ENCODE measurements around the gene NUP214.

NUP214 gene

DNA sequence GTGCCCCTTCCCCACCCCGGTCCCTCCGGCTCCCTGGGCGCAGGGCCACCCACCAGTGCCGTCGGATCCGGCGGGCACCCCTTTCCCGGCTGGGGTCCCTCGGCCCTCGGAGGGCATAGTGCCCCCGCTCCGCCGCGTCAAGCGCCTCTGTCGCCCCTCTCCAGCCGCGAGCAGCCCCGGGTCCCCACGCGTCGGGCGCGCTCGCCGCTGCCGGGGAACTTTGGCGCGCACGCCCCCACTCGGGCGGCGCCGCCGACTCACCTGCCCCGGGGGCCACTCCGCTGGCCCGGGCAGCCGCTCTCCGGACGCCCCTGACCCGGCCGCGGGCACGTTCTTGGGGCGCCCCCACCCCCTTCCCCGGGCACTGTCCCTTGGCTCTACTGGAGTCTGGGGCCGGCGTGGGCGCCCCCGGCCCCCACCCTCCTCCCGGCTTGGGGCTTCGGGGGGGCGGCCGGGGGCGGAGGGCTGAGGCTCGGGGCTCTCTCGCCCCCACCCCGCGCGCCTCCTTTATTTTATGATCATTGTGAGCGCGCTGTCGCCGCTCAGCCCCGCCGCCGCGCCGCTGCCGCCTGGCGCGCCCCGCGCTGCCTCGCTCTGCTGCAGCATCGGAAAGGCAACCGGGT lies 152.0 kb downstream of the NUP214 start:
- no peak for DNase-seq (ENCODE audit: low read depth)

DNA sequence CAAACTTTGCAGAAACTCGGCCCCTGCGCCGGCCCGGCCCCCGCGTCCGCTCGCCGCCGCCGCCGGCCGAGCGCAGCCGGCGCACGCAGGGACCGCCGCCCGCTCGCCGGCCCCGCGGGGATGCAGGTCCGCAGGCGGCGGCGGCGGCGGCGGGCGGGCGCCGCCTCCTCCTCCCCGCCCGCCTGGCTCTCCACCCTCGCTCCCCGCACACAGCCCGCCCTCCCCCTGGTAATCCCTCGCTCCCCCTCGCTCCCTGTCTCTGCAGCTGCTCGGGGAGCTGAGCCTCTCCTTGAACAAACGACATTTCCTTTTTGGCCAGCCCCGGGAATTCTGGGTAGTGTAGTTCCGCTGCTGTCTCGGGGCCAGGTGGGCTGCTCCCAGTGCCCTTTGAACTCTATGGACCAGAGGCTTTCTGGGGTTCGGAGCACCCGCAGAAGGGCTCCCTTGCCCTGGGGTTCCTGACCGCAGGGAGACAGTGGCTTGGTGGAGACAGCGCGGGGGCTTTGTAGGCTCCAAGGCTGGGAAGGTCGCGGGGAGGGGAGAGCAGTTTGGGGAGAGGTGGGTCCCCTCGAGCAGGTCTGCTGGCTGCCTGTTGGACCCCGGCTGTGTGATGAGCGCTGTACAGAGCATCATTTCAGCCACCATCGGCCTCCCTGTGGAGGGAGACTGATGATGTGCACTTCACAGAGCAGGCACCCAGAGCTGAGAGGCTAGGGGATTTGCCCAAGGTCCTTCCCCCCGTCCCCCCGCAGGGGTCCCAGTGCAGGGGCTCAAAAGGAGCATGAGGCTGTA lies 152.7 kb downstream of the NUP214 start:
- peak; percentile 30 for DNase-seq (ENCODE audit: low read depth)

DNA sequence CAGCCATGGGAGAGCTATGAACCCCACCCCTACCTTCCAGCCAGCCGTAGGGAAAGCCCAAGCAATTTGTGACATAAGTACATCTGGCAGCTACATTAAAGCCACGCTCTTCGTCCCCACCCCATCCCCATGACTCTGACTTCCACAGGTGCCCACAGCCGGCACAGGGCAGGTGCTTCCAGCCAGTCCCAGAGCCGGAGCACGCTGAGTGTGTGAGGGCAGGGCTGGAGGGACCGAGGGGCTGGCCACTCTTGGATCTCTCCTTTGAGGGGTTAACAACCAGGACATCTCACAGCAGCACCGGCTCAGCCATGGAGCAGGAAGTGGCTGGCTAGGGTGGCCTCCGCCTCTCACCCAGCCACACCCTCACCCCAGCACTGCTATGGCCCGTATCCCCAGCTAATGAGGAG lies 153.3 kb downstream of the NUP214 start:
- DNase-seq (ENCODE audit: low read depth), result no peak

DNA sequence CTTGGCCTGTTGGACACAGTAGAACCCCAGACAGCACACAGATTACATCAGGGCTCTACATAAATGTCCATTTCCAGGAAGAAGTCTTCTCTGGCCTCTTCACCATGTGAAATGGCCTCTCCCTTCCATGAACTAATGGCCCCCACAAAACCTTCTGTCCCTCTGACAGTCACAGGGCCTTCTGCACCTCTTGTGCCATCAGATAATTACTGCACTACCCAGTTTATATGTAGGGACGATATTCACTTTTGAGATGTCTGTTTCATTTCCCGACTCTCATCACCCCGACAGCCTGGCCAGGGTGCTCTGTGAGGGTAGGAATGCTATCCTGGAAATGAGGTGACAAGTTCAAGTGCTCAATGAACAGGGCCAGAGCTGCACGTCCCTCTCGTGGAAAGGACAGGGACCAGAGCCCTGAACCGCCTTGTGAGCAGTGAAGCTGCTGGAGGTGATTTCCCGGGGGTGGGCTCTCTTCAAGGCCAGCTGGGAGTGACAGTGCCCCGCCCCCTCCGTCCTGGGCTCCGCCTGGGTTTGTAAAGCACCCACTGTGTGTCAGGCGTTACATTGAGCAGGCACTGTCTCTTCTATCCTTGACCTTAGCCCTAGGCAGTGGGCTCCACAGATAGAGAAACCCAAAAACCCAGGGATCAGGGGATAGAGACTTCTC lies 153.9 kb downstream of the NUP214 start:
- DNase-seq (ENCODE audit: low read depth), result no peak

DNA sequence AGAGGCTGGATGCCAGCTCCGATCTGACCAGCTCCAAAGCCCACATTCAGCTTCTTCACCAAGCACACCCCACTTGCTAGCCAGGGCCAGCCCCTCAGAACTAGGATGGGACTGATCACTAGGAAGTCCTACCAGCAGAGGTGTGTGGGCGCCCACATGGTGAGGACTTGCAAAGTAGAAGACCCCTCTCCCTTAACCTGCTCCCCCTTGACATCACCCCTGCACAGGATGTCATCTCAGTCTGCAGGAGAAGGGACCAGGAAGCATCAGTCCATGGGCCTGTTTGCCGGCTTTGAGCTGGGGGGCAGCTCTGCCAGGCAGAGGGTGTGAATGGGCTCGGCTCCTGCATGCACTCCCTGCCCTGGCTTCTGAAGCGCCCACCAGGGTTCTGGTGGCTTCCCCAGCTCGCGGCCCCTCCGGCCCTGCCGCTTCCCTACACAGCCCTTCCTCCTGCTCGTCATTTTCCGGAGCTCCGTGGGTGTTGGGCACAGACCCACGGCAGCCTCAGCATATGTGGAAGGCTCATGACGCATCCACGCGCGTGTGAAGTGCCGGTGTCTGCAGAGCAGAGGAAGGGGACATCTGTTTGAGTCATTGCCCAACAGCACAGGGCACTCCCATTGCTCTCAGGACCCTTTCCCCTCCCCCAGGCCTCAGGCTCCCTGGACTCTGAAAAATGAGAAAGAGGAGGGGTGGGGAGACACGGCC lies 154.6 kb downstream of the NUP214 start:
- DNase-seq (ENCODE audit: low read depth), result no peak

DNA sequence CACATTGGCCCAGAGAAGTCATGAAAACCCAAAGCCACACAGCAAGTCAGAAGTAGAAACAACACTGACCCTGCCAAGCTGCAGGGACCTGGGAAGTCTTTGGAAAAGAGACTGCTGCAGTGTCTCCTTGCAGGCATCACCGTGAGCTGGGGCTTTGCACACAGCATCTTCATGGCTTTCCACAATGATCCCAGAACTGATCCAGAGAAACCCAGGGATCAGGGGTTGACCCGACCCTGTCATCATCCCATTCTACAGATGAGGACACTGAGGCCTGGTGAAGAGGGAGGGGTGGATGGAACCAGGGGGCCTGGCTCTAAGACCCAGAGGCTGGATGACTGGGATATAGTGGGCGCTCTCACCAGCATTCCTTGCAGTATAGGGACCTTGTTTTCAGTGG lies 155.3 kb downstream of the NUP214 start:
- no peak for DNase-seq (ENCODE audit: low read depth)

DNA sequence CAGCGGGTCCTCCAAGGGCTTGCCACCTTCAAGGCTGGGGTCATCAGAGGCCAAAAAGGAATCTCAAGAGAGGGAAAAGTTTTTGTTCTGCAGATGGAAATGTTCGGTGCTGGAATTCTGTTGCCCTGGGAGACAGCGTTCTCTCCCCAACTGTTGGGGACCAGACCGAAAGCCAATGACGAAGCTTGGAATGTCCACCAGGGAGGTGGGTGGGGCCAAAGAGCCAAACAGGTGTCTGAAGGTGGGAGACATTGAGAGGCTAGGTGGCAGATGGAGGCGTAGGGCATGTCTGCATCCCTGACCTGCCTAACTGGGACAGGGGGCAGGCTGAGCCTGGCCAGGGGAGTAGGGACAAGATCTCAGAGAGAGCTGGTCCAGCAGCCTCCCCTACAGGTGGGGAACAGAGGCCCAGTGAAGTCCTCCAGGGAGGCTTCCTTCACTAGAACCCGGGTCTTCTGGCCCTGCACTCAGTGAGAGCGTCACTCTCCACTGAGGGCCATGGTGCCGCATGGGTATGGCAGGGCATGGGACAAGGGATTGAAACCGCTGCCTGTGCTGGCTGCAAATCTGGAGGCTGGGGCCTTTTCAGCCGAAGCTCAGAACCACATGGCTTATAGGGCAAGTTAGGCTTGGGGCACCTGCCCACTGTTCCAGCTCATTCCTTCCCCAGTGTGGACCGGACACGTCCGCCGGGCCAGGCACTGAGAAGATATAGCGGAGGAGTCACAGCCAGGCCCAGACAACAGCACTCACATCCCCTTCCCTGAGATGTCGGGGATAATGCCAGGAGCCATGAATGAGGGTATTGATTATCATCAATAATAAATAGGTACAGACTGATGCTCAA lies 156.0 kb downstream of the NUP214 start:
- DNase-seq (ENCODE audit: low read depth), result no peak

DNA sequence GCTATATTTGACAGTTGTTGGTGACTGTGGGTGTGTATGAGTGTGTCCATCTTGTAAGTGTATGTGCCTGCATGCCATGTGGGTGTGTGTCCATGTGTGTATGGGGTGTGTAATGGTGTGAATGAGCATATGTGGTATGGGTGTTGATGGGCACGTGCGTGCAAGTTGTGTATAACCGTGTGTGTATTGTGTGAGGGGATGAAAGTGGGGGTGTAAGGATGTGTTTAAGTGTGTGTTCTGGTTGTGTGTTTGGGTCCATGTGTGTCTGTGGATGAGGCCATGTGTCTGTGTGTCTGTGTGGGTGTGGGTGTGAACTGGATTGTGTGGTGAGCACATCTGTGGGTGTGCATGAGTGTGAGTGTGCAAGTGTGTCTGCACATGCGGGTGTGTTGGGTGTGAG lies 156.8 kb downstream of the NUP214 start:
- no peak for DNase-seq (ENCODE audit: low read depth)

DNA sequence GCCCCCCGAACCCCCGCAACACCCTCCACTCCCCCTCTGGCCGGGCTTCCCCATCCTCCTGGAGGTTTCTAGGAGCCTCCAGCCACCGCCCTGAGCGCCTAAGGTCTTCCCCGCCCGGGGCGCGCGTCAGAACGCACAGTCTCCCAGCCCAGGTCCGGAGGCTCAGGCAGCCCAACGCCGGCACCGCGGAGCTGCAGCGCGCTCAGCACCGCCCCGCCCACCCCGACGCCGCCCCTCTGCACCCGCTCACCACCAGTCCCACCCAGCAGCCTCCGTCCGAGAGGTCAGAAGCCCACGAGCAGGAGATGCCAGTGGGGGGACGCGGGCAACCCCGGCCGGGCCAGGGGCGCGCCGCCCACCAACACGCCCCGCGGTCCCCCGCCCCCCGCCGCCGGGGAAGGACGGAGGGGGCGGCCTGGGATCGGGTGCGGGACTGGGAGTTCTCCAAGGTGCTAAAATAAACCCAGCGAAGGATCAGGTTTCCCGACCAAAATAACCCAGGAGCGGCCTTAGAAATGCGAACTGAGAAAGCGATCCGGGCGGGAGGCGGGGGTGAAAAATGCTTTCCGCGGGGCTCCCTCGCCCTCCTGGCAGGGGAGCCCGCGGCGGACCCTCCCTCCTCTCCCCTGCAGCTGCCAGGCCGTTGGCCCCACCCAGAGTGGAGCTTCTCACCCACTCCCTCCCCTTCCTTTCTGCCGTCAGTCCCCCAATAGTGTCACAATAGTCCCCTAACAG lies 157.5 kb downstream of the NUP214 start:
- DNase-seq (ENCODE audit: low read depth), result no peak

Data from HS-5 (cell line).